B cell (primary cell): ENCODE measurements around the gene ILDR2. TPM values are rescaled to one million over a fixed set of nuclear protein-coding genes. Genes with fewer than 3 reads are reported as not detected.

Source experiments
- ATAC-seq: fragments of 200-7000 bp; cut with Tn5 transposase; one replicate; pipeline ENCODE4 v1.10.0; 2021; ENCODE audit warnings: low read depth, mild to moderate bottlenecking, moderate number of reproducible peaks, moderate library complexity
- CTCF ChIA-PET: fragments of 350-600 bp; sonication (Branson Sonifier 250); formaldehyde crosslinking; loops from one replicate; lab custom pipeline; 2021; ENCODE audit warnings: antibody characterized with exemption, inconsistent platforms; lab: Charles Lee
- POLR2A ChIA-PET: fragments of 350-600 bp; sonication (Branson Sonifier 250); formaldehyde crosslinking; loops from one replicate; lab custom pipeline; 2021; ENCODE audit warnings: antibody characterized with exemption; lab: Charles Lee
- DNase-seq: peaks from one replicate; pipeline ENCODE4 v3.0.0; 2013
- H2AFZ ChIP-seq: 2 replicates; pipeline ENCODE4 v1.6.1; 2012; ENCODE audit warnings: mild to moderate bottlenecking, low read depth, low read length; ENCODE audit not compliant: insufficient read depth, poor library complexity, severe bottlenecking
- H3K27ac ChIP-seq, 2 donors: 1 replicate in 1 of 2; 2 replicates in 1 of 2; pipeline ENCODE4 v1.5.1; 2012 to 2013; ENCODE audit warnings: low read length in 2 of 2, mild to moderate bottlenecking in 2 of 2, moderate library complexity in 1 of 2
- H3K27me3 ChIP-seq, 4 experiments: fragments of 200-600 bp in 1 of 4; sonication (generic) in 1 of 4; replicated peaks in 1 of 4; 1 replicate in 2 of 4; 2 replicates in 2 of 4; pipeline versions ENCODE4 v1.6.1 to v1.7.0; 2013 to 2016; ENCODE audit warnings: low read length in 3 of 4, mild to moderate bottlenecking in 2 of 4, mixed read lengths in 1 of 4, moderate library complexity in 1 of 4; ENCODE audit not compliant: insufficient read depth in 4 of 4, control insufficient read depth in 3 of 4; ENCODE audit errors: control extremely low read depth in 1 of 4
- H3K36me3 ChIP-seq, 2 experiments: replicated peaks in 1 of 2; 1 replicate in 1 of 2; 2 replicates in 1 of 2; pipeline versions ENCODE4 v1.6.1 to v1.7.1; 2013; ENCODE audit warnings: low read length in 1 of 2; ENCODE audit not compliant: insufficient read depth in 2 of 2, control insufficient read depth in 1 of 2; ENCODE audit errors: control extremely low read depth in 1 of 2, extremely low read depth in 1 of 2
- H3K4me1 ChIP-seq, 2 donors: fragments of 200-600 bp in 1 of 2; sonication (generic) in 1 of 2; 1 replicate in 1 of 2; 2 replicates in 1 of 2; pipeline versions ENCODE4 v1.5.1 to v1.6.1; 2013 to 2017; ENCODE audit warnings: low read length in 2 of 2; ENCODE audit not compliant: control insufficient read depth in 2 of 2, insufficient read depth in 2 of 2
- H3K4me2 ChIP-seq: replicated peaks from 2 replicates; pipeline ENCODE3; 2012; ENCODE audit warnings: mild to moderate bottlenecking, low read depth, low read length; ENCODE audit not compliant: poor library complexity, severe bottlenecking
- H3K4me3 ChIP-seq, 5 experiments: fragments of 200-600 bp in 1 of 5; sonication (generic) in 1 of 5; 1 replicate in 3 of 5; 2 replicates in 2 of 5; pipeline versions ENCODE4 v1.5.1 to v1.7.0; 2011 to 2016; ENCODE audit warnings: low read length in 4 of 5, mild to moderate bottlenecking in 4 of 5, low read depth in 2 of 5, control low read depth in 1 of 5, moderate library complexity in 1 of 5; ENCODE audit not compliant: insufficient read depth in 1 of 5; ENCODE audit errors: control extremely low read depth in 1 of 5, extremely low read depth in 1 of 5
- H3K79me2 ChIP-seq: fragments of 200-600 bp; sonication (generic); one replicate; pipeline ENCODE4 v1.6.0; 2016; ENCODE audit warnings: low read length; ENCODE audit not compliant: control insufficient read depth, insufficient read depth
- H3K9ac ChIP-seq: fragments of 200-600 bp; sonication (generic); 2 replicates; pipeline ENCODE4 v1.6.1; 2017; ENCODE audit warnings: mild to moderate bottlenecking, low read length, moderate library complexity
- H3K9me3 ChIP-seq, 3 donors: one replicate each; pipeline versions ENCODE4 v1.6.1 to v1.7.1; 2013; ENCODE audit warnings: low read length in 2 of 3; ENCODE audit not compliant: control insufficient read depth in 2 of 3, insufficient read depth in 1 of 3; ENCODE audit errors: control extremely low read depth in 1 of 3
- H4K20me1 ChIP-seq: 2 replicates; pipeline ENCODE4 v1.6.0; 2012; ENCODE audit warnings: mild to moderate bottlenecking, low read length; ENCODE audit not compliant: insufficient read depth, control insufficient read depth, poor library complexity, severe bottlenecking
- H3K27ac Mint-ChIP-seq: one replicate; pipeline ENCODE4 v1.8.0; 2021; ENCODE audit warnings: mixed read lengths
- H3K27me3 Mint-ChIP-seq: one replicate; pipeline ENCODE4 v1.8.0; 2021; ENCODE audit warnings: mixed read lengths
- H3K4me1 Mint-ChIP-seq: one replicate; pipeline ENCODE4 v1.8.0; 2021; ENCODE audit warnings: mixed read lengths
- H3K4me3 Mint-ChIP-seq: one replicate; pipeline ENCODE4 v1.8.0; 2021; ENCODE audit warnings: mixed read lengths
- H3K9me3 Mint-ChIP-seq: one replicate; pipeline ENCODE4 v1.8.0; 2022; ENCODE audit warnings: mixed read lengths; ENCODE audit not compliant: insufficient read depth
- EZH2 ChIP-seq: IDR thresholded peaks from 2 replicates; pipeline ENCODE4 v1.6.1; 2012; ENCODE audit warnings: borderline replicate concordance, low read depth, mild to moderate bottlenecking, moderate library complexity, low read length; ENCODE audit not compliant: insufficient read depth, poor library complexity, severe bottlenecking
- WGBS: methylation state at CpG from one replicate; pipeline ENCODE4 v1.1.5; 2013; ENCODE audit warnings: missing lambda C conversion rate; ENCODE audit not compliant: insufficient coverage; 5-methylcytosine and 5-hydroxymethylcytosine counted together
- intact Hi-C: fragments of 100-400 bp; cut with micrococcal nuclease; formaldehyde crosslinking; loops from one replicate; pipeline ENCODE4 v1.10.0; 2022
- polyA plus RNA-seq: library from polyadenylated mRNA; depleted of rRNA; stranded (reverse); fragments of >200 nt; gene quantifications from 2 replicates; pipeline ENCODE4 v1.2.3, GENCODE V29; 2012
- total RNA-seq, 2 donors: library from RNA; stranded (reverse); fragments of 120-200 nt in 1 of 2; gene quantifications; 1 replicate in 1 of 2; 2 replicates in 1 of 2; pipeline versions ENCODE4 v1.2.3 to v1.2.4, GENCODE V29; 2013 to 2022
- TF ChIP-seq, protein P1 (sequence below): fragments of 200-600 bp; IDR thresholded peaks from one replicate; pipeline ENCODE4 v1.8.0; 2022; ENCODE audit warnings: antibody characterized with exemption, mild to moderate bottlenecking

The ILDR2 gene
- total and polyA plus RNA-seq, 2 donors (not counting 1 experiment from before 2014, with no cell fraction given): 0.01 TPM; not detected in 1

DNA sequence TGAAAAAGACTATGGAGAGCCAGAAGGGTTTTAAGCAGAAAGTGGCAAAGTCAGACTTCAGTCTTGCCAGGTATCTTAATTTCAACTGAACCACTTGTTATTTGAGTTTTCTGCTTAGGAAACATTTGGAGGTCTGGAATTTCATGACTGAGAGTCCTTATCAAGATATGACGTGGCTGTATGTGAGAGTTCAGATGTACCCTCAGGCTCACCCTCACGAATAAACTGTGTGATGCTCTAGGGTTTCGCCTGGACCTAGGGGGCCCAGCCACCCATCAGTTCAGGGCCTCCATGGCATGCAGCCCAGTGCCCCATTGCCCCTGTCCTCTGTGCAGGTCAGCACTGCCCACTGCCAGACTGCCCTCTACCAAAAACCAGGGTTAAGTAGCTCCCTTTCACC, 68.7 kb downstream of the ILDR2 start:
- Mint-ChIP-seq H3K9me3 (no peaks in the 10 kb centered on the region), H3K4me1 (peaks cover 23% of the 10 kb centered on the region), H3K4me3 (no peak overlapping the region), H3K27me3 (no peaks in the 10 kb centered on the region), H3K27ac (no peak overlapping the region)
- H4K20me1 ChIP-seq: no peaks in the 10 kb centered on the region
- H3K79me2 ChIP-seq: no peaks in the 10 kb centered on the region
- TF ChIP-seq, protein P1, sequence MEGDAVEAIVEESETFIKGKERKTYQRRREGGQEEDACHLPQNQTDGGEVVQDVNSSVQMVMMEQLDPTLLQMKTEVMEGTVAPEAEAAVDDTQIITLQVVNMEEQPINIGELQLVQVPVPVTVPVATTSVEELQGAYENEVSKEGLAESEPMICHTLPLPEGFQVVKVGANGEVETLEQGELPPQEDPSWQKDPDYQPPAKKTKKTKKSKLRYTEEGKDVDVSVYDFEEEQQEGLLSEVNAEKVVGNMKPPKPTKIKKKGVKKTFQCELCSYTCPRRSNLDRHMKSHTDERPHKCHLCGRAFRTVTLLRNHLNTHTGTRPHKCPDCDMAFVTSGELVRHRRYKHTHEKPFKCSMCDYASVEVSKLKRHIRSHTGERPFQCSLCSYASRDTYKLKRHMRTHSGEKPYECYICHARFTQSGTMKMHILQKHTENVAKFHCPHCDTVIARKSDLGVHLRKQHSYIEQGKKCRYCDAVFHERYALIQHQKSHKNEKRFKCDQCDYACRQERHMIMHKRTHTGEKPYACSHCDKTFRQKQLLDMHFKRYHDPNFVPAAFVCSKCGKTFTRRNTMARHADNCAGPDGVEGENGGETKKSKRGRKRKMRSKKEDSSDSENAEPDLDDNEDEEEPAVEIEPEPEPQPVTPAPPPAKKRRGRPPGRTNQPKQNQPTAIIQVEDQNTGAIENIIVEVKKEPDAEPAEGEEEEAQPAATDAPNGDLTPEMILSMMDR: no peak
- no peak for TF ChIP-seq EZH2
- POLR2A ChIA-PET: no interaction called here
- peaks cover 19 to 20% of the 10 kb centered on the region in 2 donors for H3K4me1 ChIP-seq
- DNase-seq: no peak
- H2AFZ ChIP-seq: no peak overlapping the region
- H3K27me3 ChIP-seq: no peaks in the 10 kb centered on the region
- no peak overlapping the region for H3K4me3 ChIP-seq
- H3K27ac ChIP-seq: no peak overlapping the region
- H3K36me3 ChIP-seq: no peaks in the 10 kb centered on the region
- no peak for ATAC-seq
- CTCF ChIA-PET: interaction anchor here (1.0 to 21.5 kb wide), 6 partner anchors 10 to 633 kb away, joined by 3 to 944 read pairs (median 4); no protein-coding TSS in a partner anchor
- 98% methylated on average over 3 of the region's 3 CpGs for WGBS
- H3K4me2 ChIP-seq: no peak overlapping the region
- H3K9me3 ChIP-seq: peaks cover 0 to 2% (median 1%) of the 10 kb centered on the region in 3 donors
- intact Hi-C loops: no loop called here
- H3K9ac ChIP-seq: no peak overlapping the region

DNA sequence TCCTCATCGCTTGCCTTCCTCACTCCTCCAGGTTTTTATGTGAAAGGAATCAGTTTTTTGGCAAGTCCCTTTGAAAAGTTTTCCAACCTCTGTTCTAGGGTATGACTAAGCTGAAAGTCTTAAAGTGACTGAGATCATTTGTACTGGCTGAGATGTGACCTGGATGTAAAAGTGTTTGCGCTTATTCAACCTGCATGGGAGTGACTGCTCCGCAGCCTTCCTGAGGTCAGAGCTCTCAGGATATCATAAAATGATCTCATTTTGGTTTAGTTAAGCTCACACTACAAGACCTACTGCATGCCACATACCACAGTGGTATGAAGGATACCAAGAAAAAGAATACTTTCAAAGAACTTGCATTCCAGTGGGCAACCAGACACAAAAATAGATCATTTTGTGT, 69.4 kb downstream of the ILDR2 start:
- no peak overlapping the region for H3K4me2 ChIP-seq
- H3K4me3 ChIP-seq: no peak overlapping the region
- no peak overlapping the region for H3K9ac ChIP-seq
- no peaks in the 10 kb centered on the region for H3K36me3 ChIP-seq
- CTCF ChIA-PET: interaction anchor here (1.1 to 21.5 kb wide), 6 partner anchors 11 to 161 kb away, joined by 3 to 944 read pairs (median 4); partner anchors contain the start of gene TADA1
- no peaks in the 10 kb centered on the region for H3K27me3 ChIP-seq
- no CpG with 5 or more reads among the region's 3 CpGs for WGBS
- Mint-ChIP-seq H3K9me3 (no peaks in the 10 kb centered on the region), H3K4me1 (peaks cover 23% of the 10 kb centered on the region), H3K4me3 (no peak overlapping the region), H3K27ac (no peak overlapping the region), H3K27me3 (no peaks in the 10 kb centered on the region)
- no peak overlapping the region for H3K27ac ChIP-seq
- no peak for TF ChIP-seq EZH2
- TF ChIP-seq, protein P1: no peak
- no peak for ATAC-seq
- peaks cover 19 to 20% of the 10 kb centered on the region in 2 donors for H3K4me1 ChIP-seq
- no peaks in the 10 kb centered on the region for H4K20me1 ChIP-seq
- POLR2A ChIA-PET: no interaction called here
- DNase-seq: no peak
- intact Hi-C loops: no loop called here
- H3K9me3 ChIP-seq: no peaks in the 10 kb centered on the region
- H2AFZ ChIP-seq: no peak overlapping the region
- no peaks in the 10 kb centered on the region for H3K79me2 ChIP-seq
